Measurements from ENCODE around the gene RBPJ. TPM values are rescaled to one million over a fixed set of nuclear protein-coding genes. Genes with fewer than 3 reads are reported as not detected.

The RBPJ gene
- polyA plus RNA-seq, 1 of the 3 experiments (the other 2 are of a cell fraction), result 13.8 TPM

GRCh38 chr4:26273616-26273980, 47.2 kb upstream of the RBPJ start:
- no peak for TF ChIP-seq EZH2phosphoT487 (IDR thresholded peaks at IDR 0.05; ENCODE audit: borderline replicate concordance, low read depth)
- TF ChIP-seq USF2 (IDR thresholded peaks at IDR 0.05; ENCODE audit: borderline replicate concordance, low read depth, low read length), result no peak
- no peak for TF ChIP-seq IRF3 (IDR thresholded peaks at IDR 0.05; ENCODE audit: low read depth, low read length)
- TF ChIP-seq RCOR1 (IDR thresholded peaks at IDR 0.05; ENCODE audit: low read length), result no peak
- no peak for TF ChIP-seq MEF2A (IDR thresholded peaks at IDR 0.05; ENCODE audit: borderline replicate concordance, low read depth)
- TF ChIP-seq GATA2 (CRISPR knock-in tag; IDR thresholded peaks at IDR 0.05), result no peak
- TF ChIP-seq PBX3 (IDR thresholded peaks at IDR 0.05), result no peak
- TF ChIP-seq TCF12 (IDR thresholded peaks at IDR 0.05), result no peak
- TF ChIP-seq EP300 (IDR thresholded peaks at IDR 0.05; ENCODE audit: borderline replicate concordance in 1 of 2, low read depth in 1 of 2, low read length in 1 of 2), result no peak
- TF ChIP-seq JUND (IDR thresholded peaks at IDR 0.05), result no peak
- TF ChIP-seq RAD21 (IDR thresholded peaks at IDR 0.05; ENCODE audit: low read length), result no peak
- no peak for TF ChIP-seq SIN3A (IDR thresholded peaks at IDR 0.05; ENCODE audit: borderline replicate concordance, low read depth, low read length)
- no peak for TF ChIP-seq FOXM1 (IDR thresholded peaks at IDR 0.05; ENCODE audit: low read depth)
- no peak for TF ChIP-seq ZBTB33 (IDR thresholded peaks at IDR 0.05; ENCODE audit: borderline replicate concordance, low read depth)
- no peak for TF ChIP-seq RFX5 (IDR thresholded peaks at IDR 0.05; ENCODE audit: low read length)
- WGBS (ENCODE audit: low lambda C conversion rate), result 79% methylated on average over 8 of the region's 8 CpGs
- Histone ChIP-seq H3F3A (replicated peaks; ENCODE audit: insufficient read depth) (no peaks in the 10 kb centered on the region), H3K27ac (ENCODE audit: low read depth in 2 of 2, low read length in 1 of 2) (no peak overlapping the region), H3K4me2 (no peak overlapping the region), H3K9me2 (no peaks in the 10 kb centered on the region), H3K9me3 (no peaks in the 10 kb centered on the region), H3K9ac (no peak overlapping the region), H3K27me3 (ENCODE audit: insufficient read depth) (no peaks in the 10 kb centered on the region; the same call in 1 of the 2 replicates), H4K20me1 (ENCODE audit: insufficient read depth) (no peaks in the 10 kb centered on the region), H3K79me2 (ENCODE audit: insufficient read depth) (no peaks in the 10 kb centered on the region), H3K4me1 (ENCODE audit: control insufficient read depth in 1 of 2, insufficient read depth in 2 of 2, low read depth in 1 of 2, low read length in 1 of 2) (no peaks in the 10 kb centered on the region), H2AFZ (ENCODE audit: low read depth) (no peak overlapping the region), H3K36me3 (replicated peaks in 1 of 2; ENCODE audit: control insufficient read depth in 1 of 2, insufficient read depth in 2 of 2, low read length in 1 of 2) (no peaks in the 10 kb centered on the region), H3K4me3 (ENCODE audit: low read depth in 2 of 2, low read length in 1 of 2) (no peak overlapping the region)
- ChIA-PET POLR2A (no interaction called here), CTCF (interaction anchor here (1.0 kb wide), 2 partner anchors 19 to 205 kb away, joined by 3 to 4 read pairs; no protein-coding TSS in a partner anchor)
- DNase-seq, result no peak
